Cerebellar nuclear complex (tissue), 1 donor: ENCODE results near the gene PAM.
"Not testable (repeated sequence)": the region's sequence is repeated elsewhere in the genome, so short reads cannot be mapped to it uniquely, and the experiment has no call there.

Experiments
- DNase-seq, 2 experiments: peaks; one replicate each; lab custom pipeline; 2025; lab: John Stamatoyannopoulos, UW

PAM gene

DNA sequence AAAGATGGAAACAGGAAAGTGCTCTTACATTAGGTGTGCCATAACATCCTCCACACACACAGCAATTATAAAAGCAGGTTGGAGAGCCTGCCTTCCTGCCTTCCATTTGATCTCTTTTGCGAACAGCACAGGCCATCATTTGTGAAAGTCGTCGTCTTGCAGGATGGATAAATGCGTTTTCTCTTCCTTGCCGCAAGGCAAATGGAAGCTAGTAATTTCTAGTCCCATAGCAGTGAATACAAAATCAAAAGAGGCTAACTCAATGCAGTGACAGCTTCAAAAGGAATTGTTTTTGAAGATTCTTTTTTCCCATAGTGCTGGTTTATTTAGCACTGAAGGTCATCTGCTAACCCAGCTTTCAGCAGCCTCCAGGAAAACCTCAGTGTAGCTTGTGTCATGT is 186.0 kb downstream of the PAM start:
- no peak for DNase-seq

DNA sequence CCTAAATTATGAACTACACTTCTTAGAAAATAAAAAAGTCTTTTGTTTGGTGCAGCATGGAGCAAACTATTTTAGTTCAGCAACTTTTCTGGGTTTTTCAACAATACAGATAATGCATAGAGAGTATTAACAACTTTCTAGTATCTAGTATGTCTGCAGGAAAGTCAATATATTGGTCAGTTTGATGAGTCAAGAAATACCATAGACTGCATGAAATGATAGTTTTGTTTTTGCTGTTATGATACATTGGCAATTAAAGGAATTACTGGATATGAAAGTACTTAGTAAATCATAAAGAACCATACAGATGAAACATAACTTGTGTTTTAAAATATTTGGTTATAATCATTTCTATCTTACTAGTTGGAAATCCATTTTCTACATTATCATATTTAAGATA is 191.3 kb downstream of the PAM start:
- no peak for DNase-seq

DNA sequence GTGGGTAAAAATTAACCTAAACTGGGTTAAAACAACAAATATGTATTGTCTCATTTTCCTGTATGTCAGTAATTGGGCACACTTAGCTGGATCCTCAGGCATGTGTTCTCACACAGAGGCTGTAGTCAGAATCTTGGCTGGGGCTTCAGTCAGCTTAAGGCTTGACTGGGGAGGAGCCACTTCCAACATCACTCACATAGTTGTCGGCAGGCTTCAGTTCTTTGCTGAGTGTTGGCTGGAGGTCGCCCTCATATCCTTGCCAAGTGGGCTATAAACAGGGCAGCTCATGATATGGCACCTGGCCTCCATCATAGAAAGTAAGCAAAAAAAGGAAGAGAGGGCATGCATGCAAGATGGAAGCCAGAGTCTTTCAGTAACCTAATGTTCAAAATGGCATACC is 191.9 kb downstream of the PAM start:
- no peak for DNase-seq

DNA sequence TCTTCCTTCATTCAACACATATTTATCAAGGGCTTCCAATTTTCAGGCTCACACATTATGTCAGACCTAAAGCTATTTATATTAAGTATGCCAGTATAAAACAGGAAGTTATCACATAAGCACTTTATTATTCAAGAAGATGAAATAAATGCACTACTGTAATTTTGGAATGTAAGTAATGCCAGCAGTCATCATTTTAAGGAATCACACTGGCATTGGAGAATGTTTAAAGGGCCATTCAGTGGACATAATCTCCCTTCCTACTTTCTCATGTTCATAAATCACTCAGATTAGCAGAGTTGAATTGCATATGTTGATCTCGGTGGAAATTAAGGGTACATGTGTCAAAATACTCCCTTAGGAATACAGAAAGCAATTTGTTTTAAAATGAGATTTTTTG is 200.4 kb downstream of the PAM start:
- DNase-seq, result no peak

DNA sequence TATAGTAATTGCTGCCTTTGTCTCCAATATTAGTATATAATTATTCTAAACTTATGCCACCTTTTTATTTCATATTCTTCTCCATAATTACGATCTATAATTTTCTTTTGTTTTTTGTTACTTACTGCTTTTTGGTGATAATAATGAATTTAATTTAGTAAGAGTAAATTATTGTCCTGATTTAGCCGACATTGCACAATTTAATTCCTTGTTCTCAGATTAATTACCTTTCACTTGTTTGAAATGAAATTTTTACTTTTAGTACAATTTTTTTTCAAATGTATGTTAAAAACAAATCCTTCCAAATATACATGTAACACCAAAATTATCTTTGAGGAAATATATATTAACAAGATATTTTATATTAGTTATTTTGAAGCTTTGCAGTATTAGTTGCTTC is 201.5 kb downstream of the PAM start:
- DNase-seq, result no peak

DNA sequence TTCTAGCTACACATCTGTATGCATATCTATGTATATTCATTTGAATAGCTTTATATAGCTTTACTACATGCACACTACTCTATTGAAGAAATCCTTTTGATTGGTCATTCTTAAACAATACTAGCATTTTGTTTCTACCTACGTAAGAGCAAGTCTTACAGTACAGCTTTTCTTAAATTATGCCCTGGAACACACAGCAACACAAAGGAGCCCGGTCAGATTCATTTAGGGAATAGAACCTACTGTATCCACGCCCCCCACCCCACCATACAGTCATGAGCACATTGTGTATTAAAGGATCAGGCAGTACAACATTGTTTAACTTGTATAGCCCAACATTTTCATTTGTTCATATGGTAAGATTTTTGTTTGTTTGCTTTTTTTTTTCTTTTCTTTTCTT is 202.0 kb downstream of the PAM start:
- no peak for DNase-seq

DNA sequence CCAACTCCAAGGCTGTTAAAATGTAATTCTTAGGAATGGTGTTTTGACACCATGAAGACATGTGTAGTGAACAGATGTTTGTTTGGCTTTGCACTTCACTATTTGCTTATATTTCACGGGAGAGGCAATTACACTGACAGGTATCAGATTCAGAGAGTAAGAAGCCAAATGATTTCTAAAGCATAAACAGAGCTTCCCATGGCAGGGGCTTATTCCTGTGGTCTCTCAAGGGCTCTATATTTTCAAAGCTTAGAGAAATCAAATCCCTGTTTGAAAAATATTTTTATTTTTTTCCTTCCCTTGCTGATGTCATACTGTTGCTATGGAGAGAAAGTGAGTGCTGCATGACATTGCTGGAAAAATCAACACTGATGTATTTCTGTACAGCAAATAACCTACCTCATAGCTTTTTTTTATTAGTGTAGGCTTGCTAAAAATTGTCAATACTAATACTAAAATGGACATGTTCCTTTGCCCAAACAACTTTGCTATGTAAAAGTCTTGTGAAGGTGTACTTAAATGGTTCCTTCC is 203.4 kb downstream of the PAM start:
- DNase-seq, result no peak

DNA sequence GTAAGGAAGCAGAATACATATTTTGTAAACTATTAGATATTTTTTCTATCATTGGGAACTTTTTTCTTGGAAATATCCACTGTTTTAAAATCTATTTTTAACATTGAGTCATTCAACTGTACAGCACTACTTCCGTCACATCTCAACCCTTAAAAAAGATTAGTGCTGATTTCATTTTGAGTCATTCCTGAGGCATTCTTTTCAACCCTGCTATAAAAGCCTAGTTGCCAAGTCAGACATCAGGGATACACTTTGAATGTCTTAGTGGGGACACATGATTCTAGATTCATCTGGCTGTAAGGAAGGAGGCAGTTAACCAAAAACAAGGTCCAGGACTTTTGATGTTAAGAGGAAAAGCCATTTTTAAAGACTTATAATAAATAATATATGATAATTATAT is 203.9 kb downstream of the PAM start:
- no peak for DNase-seq

DNA sequence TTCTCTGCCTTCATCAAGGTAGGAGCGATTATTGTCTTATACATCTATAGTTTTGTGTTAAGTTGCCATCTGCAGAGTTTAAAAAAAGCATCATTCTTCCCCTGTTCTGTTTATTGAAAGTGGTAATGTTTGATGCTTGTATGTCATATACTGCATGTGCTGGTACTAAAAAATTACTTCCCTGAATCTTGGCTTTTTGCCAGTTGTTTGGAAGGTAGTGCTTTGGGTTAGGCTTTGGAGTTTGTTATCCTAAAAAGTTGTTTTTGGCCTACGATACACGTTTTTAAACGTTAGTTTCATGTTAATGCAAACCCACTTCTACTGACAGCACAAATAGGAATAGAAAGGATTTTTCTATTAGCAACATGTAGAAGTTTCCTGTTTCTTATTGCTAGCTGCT is 206.6 kb downstream of the PAM start:
- no peak for DNase-seq

DNA sequence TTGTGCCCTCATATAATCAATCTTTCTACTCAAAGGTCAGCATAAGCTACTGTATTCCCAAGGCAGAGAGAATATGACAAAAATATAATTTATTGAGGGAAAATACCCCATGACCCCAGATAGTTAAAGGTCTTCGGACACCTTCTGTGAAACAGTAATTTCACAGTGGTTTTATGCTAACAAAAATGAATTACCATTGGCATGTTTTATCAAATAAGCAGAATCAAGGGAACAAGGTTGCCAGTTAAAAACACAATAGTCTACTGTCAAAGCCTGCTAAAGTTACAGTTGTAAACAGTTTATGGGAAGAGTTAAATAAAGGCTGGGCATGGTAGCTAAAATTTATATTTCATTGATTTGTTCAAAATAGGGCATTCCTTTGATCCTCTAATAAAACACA is 210.5 kb downstream of the PAM start:
- DNase-seq, result no peak

DNA sequence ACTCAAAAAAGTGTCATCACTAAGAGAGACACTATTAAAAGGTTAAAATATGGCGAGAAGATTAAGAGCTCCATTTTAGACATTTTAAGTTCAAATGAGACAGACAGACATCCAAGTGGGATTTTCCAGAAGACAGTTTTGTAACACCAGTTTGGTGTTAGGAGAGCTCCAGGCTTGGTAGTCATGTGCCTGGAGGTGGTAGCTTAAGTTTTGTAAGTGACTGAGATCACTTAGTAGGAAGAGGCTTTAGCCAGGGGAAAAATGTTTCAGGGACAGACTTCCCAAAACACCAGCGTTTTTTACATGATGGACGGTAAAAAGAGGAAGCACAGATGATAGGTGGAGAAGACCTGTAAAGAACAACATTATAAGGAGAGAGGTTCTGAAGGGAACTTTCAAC is 214.5 kb downstream of the PAM start:
- DNase-seq, result no peak

DNA sequence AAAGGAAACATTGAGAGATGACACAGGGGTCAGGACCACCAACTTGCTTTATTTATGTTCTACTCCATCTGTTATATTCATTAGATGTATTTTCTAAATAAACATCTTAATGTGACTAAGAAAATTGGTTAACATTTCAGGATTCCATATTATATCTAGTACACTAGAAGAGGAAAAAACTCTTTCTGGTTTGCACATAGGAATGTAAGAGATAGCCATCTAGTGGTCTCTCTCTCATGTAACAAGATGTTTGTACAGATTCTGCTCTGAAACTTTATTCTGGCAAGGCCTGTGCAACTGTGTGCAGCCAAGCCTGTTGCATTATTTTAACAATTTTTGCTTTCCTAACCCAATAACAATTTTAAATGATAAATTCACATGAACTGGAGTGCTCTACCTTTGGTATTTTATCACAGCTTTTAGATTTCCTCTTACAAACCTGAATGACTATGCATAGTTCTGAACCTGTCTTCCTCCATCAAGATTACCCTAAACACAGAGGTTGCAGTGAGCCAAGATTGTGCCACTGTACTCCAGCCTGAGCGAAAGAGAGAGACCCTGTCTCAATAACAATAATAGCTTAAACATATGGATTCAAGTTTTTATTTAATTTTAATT is 216.7 kb downstream of the PAM start:
- no peak for DNase-seq

DNA sequence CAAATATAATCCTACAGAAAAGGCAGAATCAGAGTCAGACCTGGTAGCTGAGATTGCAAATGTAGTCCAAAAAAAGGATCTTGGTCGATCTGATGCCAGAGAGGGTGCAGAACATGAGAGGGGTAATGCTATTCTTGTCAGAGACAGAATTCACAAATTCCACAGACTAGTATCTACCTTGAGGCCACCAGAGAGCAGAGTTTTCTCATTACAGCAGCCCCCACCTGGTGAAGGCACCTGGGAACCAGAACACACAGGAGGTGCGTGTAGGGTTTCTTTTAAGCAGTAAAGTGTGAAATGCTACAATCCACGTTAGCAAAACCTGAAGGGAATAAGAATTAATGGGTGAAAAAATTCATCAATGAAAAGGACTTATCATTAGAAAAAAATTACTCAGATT is 219.1 kb downstream of the PAM start:
- no peak for DNase-seq

DNA sequence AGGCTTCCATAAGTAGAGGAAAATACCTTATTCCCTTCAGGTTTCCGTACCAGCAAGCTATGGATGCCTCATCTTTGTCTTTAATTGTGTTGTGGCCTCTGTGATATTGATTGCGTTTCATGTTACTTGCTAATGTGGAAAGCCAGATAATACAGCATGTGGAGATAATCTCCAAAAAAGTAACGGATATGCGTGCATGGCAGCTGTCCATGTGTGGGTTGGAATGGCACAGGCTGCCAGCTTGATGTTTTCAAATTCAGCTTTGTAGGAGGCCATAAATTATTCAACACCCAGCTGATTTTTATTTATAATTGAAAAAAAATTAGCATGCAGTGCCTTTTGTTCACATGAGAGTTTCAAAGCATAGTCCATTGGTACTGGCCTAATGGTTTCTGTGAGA is 219.9 kb downstream of the PAM start:
- DNase-seq, result no peak

DNA sequence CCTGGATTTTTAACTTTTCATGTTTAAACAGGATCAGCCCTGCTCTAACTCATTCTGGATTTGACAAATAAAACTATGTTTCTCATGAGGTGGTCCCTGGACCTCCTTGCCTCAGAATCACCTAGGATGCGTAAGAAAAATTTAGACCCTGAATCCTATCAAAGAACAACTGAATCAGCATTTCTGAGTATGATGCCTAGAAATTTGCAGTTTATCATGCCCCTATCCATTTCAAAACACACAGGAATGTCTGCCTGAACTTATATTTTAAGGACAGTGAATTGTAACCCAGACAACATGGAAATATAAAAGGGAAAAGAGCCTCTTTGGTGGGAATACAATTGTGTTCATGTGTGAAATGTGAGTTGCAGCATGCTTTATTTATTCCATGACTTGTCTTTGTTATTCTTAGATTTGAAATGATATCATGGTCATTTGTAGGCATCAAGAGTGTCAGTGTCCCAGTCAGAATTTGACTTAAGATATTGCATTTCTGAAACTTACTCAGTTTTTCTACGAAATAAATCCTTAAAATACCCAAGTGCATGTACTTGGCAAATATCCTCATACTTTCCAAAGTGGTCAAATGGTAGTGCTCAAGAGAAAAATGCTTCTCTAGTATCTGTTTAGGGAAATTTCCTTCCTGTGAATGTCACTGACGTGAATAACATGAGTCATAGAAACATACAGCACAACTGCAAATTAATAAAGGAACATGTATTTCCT is 220.5 kb downstream of the PAM start:
- no peak for DNase-seq

DNA sequence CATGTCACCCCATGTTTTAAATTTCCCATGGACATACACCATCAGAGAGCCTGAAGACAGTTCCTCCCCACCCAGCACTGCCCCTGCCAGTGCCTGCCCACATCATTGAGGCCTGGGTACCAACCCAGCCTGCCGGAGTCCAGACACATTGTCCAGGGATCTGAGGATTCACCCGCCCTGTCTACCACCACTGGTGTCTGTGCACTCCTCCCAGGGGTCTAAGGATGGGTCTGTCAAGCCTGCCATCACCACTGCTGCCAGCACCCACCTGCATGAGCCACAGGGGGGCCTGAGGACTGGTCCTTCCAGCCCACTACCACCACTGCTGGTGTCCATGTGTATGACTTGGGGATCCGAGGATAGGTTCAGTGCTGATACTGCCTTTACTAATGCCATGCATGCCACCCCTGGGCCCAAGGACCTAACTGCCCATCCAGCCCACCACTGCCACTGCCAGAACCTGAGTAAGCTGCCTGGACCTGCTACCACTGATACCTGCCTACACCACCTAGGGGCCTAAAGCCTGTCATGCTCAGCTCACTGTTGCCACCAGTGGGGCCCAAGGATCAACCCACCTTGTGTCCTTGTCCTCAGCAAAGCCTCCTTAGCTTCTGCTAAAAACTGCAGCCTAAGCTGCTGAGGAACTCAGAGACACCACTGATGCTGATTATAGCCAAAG is 227.0 kb downstream of the PAM start:
- DNase-seq, result no peak

DNA sequence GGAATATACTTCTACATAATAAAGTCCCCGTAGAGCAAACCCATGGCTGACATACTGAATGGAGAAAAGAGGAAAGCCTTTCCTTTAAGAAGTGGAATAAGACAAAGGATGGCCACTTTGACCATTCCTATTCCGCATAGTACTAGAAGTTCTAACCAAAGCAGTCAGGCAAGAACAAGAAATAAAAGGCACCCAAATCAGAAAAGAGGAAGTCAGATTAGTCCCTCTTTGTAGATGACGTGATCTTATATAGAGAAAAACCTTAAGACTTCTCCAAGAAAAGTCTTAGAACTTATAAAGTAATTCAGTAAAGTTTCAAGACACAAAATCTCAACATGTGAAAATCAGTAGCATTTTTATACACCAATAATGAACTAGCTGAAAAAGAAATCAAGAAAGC is 231.0 kb downstream of the PAM start:
- DNase-seq, result no peak

DNA sequence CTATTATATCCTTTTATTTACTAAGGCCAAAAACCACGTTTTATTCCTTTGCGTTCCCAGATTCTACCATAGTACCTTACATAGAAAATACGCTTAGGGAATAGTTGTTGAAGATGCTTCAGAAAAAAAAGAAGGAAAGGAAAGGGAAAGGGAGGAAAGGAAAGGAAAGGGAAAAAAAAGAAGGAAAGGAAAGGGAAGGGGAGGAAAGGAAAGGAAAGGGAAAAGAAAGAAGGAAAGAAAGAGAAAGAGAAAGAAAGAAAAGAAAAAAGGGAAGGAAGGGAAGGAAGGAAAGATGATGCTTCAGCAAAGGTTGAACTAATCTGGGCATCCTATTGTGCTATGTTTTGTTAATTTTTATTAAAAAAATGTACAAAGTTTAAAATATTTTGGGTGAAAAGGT is 233.4 kb downstream of the PAM start:
- no peak for DNase-seq

DNA sequence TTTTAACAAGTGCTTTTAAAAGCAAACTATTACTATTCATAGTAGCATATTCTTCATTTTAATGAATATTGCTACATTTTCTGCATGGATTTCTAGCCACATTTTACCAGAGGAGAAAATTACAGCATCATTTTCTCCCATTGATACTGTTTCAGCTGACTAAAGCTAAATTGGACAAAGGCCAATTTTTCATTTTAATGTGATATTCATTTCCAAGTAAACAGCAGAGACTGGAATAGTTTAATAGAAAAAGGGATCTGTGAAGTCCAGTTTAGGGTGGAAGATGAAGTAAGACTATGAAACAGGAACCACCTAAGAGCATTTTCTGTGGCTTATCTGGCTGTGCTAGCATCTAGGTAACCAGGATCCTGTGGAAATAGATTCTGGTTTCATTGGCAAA is 236.7 kb downstream of the PAM start:
- DNase-seq, result no peak

DNA sequence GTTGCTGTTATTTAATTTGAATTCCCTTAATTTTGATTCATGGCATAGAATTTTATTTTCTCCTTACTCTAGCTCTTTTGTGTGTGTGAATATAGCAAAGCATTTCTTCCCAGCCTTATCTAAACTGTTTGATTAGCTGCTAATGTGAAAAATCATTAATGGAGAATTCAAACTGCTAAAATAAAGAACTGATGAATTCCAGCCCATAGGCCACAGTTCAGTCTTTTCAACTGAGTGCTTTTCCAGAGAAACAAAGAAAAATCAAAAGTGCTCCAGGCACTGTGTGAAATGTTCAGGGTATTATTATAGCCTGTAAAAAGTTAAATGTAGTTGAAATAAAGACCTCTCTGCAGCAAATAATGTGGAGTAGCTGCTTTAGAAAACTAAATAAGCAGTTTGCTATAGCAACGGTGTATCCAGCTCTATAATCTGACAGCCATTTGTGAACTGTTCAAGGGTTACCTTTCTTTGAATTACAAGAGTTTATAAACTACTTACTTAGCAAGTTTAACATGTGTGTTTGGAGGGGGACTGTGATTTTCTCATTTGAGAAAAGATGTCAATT is 241.0 kb downstream of the PAM start:
- DNase-seq, result no peak

DNA sequence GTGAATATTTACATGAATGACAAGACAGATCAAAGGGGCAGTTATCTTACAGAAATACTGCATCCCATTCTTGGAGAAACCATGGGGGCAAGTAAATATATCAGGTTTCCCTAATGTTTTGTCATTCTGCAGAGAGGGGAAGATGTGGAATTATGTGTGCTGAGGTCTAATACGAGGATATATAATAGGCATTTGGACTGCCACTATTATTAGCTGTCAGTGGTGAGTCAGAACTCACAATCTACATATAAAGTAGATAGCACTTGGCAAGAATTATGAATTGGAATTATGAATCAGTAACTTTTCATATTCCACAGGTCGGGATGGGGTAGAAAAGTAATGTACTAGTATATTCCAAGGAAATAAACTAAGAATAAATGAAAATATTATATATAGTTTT is 243.1 kb downstream of the PAM start:
- no peak for DNase-seq

DNA sequence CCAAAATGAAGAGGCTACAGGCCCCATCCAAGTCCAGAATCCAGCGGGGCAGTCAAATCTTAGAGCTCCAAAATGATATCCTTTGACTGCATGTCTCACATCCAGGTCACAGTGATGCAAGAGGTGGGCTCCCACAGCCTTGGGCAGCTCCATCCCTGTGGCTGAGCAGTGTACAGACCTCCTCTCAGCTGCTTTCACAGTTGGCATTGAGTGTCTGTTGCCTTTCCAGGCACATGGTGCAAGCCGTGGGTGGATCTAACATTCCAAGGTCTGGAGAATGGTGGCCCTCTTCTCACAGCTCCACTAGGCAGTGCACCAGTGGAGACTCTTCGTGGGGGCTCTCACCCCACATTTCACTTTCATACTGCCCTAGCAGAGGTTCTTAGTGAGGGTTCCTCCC is 244.1 kb downstream of the PAM start:
- no peak for DNase-seq

DNA sequence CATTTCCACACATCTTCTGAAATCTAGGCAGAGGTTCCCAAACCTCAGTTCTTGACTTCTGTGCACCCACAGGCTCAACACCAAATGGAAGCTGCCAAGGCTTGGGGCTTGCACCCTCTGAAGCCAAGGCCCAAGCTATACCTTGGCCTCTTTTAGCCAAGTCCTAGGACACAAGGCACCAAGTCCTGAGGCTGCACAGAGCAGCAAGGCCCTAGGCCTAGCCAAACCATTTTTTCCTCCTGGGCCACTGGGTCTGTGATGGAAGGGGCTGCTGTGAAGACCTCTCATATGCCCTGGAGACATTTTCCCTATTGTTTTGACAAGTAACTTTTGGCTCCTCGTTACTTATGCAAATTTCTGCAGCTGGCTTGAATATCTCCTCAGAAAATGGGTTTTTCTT is 244.5 kb downstream of the PAM start:
- not testable (repeated sequence) for DNase-seq
